Stomach (tissue), 4 donors: ENCODE results near the gene LTV1.
"Not testable (repeated sequence)": the region's sequence is repeated elsewhere in the genome, so short reads cannot be mapped to it uniquely, and the experiment has no call there.

ENCODE experiments used
- POLR2A ChIP-seq, 4 donors: fragments of 450-650 bp; IDR thresholded peaks; one replicate each; pipeline ENCODE4 v1.6.1; 2016; ENCODE audit warnings: antibody characterized with exemption in 4 of 4, control low read depth in 2 of 4, mild to moderate bottlenecking in 1 of 4, moderate library complexity in 1 of 4
- TF ChIP-seq, protein P1 (sequence below), 7 experiments: fragments of 450-650 bp in 4 of 7; fragments of 200-600 bp in 3 of 7; sonication (generic) in 3 of 7; IDR thresholded peaks; one replicate each; pipeline ENCODE4 v1.5.1; 2016 to 2019; ENCODE audit warnings: antibody characterized with exemption in 7 of 7, control low read depth in 2 of 7, mild to moderate bottlenecking in 1 of 7

DNA sequence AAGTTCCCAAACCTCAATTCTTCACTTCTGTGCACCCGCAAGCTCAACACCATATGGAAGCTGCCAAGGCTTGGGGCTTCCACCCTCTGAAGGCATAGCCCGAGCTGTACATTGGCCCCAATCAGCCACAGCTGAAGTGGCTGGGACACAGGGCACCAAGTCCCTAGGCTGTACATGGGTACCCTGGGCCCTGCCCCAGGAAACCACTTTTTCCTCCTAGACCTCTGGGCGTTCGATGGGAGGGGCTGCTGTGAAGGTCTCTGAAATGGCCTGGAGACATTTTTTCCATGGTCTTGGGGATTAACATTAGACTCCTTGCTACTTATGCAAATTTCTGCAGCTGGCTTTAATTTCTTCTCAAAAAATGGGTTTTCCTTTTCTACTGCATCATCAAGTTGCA is 30.5 kb downstream of the LTV1 start:
- TF ChIP-seq, protein P1, sequence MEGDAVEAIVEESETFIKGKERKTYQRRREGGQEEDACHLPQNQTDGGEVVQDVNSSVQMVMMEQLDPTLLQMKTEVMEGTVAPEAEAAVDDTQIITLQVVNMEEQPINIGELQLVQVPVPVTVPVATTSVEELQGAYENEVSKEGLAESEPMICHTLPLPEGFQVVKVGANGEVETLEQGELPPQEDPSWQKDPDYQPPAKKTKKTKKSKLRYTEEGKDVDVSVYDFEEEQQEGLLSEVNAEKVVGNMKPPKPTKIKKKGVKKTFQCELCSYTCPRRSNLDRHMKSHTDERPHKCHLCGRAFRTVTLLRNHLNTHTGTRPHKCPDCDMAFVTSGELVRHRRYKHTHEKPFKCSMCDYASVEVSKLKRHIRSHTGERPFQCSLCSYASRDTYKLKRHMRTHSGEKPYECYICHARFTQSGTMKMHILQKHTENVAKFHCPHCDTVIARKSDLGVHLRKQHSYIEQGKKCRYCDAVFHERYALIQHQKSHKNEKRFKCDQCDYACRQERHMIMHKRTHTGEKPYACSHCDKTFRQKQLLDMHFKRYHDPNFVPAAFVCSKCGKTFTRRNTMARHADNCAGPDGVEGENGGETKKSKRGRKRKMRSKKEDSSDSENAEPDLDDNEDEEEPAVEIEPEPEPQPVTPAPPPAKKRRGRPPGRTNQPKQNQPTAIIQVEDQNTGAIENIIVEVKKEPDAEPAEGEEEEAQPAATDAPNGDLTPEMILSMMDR (IDR thresholded peaks at IDR 0.05): not testable (repeated sequence)
- not testable (repeated sequence) for TF ChIP-seq POLR2A (IDR thresholded peaks at IDR 0.05)
